ENCODE measurements around the gene TRRAP.

The TRRAP gene

DNA sequence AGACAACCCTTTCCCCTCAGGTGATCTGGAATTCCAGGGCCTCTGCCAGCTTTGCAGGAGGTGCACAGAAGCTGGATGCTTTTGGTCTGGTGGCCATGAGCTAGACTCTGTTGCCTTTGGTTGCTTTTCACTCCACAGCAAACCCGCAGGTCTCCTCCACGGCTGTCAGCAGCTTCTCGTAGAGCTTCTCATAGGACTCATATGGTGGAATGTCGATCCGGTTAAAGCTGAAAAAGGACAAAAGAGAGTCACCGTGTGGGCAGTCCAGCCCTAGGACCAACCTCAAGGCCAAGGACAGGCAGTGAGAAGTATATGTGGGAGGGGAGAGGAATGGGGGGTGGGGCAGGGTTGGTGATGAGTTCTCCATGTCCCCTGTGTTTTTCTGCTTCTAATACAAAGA is 152.1 kb downstream of the TRRAP start:
- peaks cover 74% of the 10 kb centered on the region for H3K36me3 Mint-ChIP-seq (ENCODE audit: low read depth)
- DNase-seq = no peak
- H3K4me1 Mint-ChIP-seq = peaks cover 12% of the 10 kb centered on the region
- H3K4me3 Mint-ChIP-seq = no peak overlapping the region
- no peak overlapping the region for H3K27ac Mint-ChIP-seq
- peaks cover 4% of the 10 kb centered on the region for H3K9me3 Mint-ChIP-seq
- TF ChIP-seq, protein P1, sequence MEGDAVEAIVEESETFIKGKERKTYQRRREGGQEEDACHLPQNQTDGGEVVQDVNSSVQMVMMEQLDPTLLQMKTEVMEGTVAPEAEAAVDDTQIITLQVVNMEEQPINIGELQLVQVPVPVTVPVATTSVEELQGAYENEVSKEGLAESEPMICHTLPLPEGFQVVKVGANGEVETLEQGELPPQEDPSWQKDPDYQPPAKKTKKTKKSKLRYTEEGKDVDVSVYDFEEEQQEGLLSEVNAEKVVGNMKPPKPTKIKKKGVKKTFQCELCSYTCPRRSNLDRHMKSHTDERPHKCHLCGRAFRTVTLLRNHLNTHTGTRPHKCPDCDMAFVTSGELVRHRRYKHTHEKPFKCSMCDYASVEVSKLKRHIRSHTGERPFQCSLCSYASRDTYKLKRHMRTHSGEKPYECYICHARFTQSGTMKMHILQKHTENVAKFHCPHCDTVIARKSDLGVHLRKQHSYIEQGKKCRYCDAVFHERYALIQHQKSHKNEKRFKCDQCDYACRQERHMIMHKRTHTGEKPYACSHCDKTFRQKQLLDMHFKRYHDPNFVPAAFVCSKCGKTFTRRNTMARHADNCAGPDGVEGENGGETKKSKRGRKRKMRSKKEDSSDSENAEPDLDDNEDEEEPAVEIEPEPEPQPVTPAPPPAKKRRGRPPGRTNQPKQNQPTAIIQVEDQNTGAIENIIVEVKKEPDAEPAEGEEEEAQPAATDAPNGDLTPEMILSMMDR (IDR thresholded peaks at IDR 0.05) = no peak
- H3K27me3 Mint-ChIP-seq (ENCODE audit: low read depth, poor library complexity) = no peaks in the 10 kb centered on the region

DNA sequence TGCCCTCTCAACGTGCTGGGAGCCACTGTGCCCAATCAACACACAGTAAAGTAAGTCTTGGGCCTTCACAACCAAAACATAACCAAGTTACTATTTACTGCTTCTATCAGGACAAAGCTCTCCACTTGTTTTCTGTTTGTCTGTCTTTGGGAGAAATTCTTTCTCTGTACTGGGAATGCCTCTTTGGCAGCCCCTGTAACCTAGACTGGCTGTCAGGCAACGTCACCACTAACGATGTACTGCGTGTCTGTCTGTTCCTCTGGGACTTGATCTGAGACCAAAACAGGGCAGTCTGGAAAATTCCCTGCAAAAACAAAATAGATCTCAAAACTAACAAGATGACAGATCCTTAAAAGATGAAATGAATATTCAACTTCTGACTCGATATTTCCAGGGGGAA is 152.6 kb downstream of the TRRAP start:
- DNase-seq = no peak
- H3K9me3 Mint-ChIP-seq = peaks cover 4% of the 10 kb centered on the region
- H3K27ac Mint-ChIP-seq = peak overlapping the region; percentile 62
- H3K27me3 Mint-ChIP-seq (ENCODE audit: low read depth, poor library complexity) = no peaks in the 10 kb centered on the region
- H3K4me1 Mint-ChIP-seq = peaks cover 17% of the 10 kb centered on the region
- TF ChIP-seq, protein P1 (IDR thresholded peaks at IDR 0.05) = no peak
- no peak overlapping the region for H3K4me3 Mint-ChIP-seq
- peaks cover 74% of the 10 kb centered on the region for H3K36me3 Mint-ChIP-seq (ENCODE audit: low read depth)

DNA sequence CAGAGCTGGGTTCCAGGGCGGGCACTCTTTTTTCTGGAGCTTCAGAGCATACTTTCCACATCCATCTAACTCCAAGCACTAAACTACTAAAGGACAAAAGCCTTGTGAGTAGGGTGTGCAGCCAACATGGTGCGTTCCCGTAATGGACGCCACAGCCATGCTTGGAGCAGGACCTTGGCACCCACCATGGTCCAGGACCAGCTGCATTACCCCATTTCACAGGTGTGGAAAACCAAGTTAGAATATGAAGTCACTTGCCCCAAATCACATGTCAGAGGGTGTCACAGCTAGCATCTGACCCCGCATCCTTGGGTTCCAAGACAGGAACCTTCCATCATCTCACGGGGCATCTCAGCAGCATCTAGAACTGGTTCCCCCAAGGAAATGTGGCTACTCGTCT is 153.2 kb downstream of the TRRAP start:
- no peak for DNase-seq
- TF ChIP-seq, protein P1 (IDR thresholded peaks at IDR 0.05) = no peak
- H3K9me3 Mint-ChIP-seq = peaks cover 4% of the 10 kb centered on the region
- no peak overlapping the region for H3K4me3 Mint-ChIP-seq
- H3K27ac Mint-ChIP-seq = peak overlapping the region; percentile 79
- peaks cover 22% of the 10 kb centered on the region for H3K4me1 Mint-ChIP-seq
- H3K36me3 Mint-ChIP-seq (ENCODE audit: low read depth) = peaks cover 78% of the 10 kb centered on the region
- no peaks in the 10 kb centered on the region for H3K27me3 Mint-ChIP-seq (ENCODE audit: low read depth, poor library complexity)

DNA sequence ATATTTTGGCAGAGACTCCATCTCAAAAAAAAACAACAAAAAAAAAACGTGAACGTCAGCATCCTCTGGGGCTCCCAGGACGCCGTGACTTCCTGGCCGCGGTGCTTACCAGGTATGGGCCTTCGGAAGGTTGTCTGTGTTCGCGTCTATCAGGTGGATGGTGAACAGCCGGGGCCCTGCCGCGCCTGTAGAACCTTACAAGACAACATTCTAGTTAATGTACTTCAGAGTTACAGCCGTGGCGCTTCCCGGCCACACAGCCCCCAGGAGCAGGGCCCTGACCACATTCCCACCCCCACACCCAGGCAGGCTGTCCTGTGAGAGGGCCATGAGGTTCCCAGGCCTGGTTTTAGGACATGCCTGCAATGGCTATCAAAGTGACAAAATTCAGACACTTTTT is 154.6 kb downstream of the TRRAP start:
- H3K4me1 Mint-ChIP-seq = peaks cover 17% of the 10 kb centered on the region
- H3K36me3 Mint-ChIP-seq (ENCODE audit: low read depth) = peaks cover 81% of the 10 kb centered on the region
- TF ChIP-seq, protein P1 (IDR thresholded peaks at IDR 0.05) = no peak
- H3K27ac Mint-ChIP-seq = no peak overlapping the region
- no peaks in the 10 kb centered on the region for H3K27me3 Mint-ChIP-seq (ENCODE audit: low read depth, poor library complexity)
- DNase-seq = no peak
- H3K4me3 Mint-ChIP-seq = no peak overlapping the region
- H3K9me3 Mint-ChIP-seq = no peaks in the 10 kb centered on the region

DNA sequence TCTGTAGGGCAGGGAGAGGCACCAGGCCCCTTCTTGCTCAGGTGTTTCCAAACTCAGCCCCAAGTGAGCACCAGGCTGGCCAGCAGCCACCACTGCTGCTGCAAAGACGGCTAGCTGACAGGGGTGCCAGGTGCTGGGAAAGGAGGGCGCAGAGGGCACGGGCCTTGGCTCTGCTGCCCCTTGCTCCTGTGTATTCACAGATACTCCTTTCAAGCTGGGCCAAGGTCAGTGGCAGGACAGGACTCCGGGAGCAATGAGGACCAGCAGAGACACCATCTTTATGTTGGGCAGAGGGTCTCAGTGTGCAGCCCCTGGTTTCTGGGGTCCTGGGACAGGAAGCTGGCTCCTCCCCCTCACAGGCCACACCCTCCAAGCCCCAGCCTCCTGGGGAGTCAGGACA is 155.4 kb downstream of the TRRAP start:
- DNase-seq = no peak
- Mint-ChIP-seq H3K36me3 (ENCODE audit: low read depth) (peaks cover 78% of the 10 kb centered on the region), H3K4me3 (no peak overlapping the region), H3K27me3 (ENCODE audit: low read depth, poor library complexity) (no peaks in the 10 kb centered on the region), H3K4me1 (peaks cover 14% of the 10 kb centered on the region), H3K27ac (no peak overlapping the region), H3K9me3 (no peaks in the 10 kb centered on the region)
- TF ChIP-seq, protein P1 (IDR thresholded peaks at IDR 0.05) = no peak

DNA sequence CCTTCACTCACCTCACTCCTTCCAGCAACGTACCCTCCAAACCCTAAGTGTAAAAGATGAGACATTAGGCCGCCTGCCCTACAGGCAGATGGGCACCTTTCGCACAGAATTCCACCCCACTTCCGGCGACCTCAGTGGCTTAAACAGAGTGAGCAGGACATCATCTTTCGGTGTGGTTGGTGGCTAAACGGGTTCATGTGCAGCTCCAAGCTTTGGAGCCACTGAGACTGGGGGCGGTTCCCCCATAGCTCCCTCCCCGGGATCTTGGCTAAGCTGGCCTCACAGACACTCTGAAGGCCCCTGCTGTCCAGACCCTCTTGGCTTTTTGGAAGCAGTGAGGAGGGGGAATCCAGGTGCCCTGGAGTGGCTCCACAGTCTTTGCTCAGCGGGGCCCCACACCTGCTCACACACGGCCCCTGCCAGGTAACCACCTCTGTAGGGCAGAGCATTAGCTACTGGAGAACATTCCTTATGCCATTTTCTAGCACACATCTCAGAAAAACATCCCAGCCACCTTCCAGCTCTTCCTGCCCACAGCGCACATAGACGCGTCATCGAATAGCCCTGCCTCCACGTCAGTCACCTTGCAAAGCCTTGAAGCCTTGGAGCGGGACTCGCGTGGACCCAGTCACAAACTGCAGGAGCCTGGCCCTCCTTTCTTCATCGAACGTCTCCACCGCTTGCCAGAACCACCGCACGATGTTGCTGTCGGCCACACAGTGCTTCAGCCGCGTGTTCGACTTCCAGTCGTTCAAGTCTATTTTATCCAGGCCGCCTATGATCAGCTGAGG is 156.8 kb downstream of the TRRAP start:
- H3K4me3 Mint-ChIP-seq = no peak overlapping the region
- peaks cover 14% of the 10 kb centered on the region for H3K4me1 Mint-ChIP-seq
- peaks cover 3% of the 10 kb centered on the region for H3K27me3 Mint-ChIP-seq (ENCODE audit: low read depth, poor library complexity)
- H3K27ac Mint-ChIP-seq = peak overlapping the region; percentile 8
- no peaks in the 10 kb centered on the region for H3K9me3 Mint-ChIP-seq
- H3K36me3 Mint-ChIP-seq (ENCODE audit: low read depth) = peaks cover 73% of the 10 kb centered on the region
- TF ChIP-seq, protein P1 (IDR thresholded peaks at IDR 0.05) = no peak
- no peak for DNase-seq
